Thyroid gland (tissue), 4 donors: ENCODE measurements around the gene DUOX2. TPM values are rescaled to one million over a fixed set of nuclear protein-coding genes. Genes with fewer than 3 reads are reported as not detected.

Experiments
- DNase-seq, 2 donors: peaks; one replicate each; pipeline ENCODE4 v3.0.0-alpha.2; 2019
- H3K27ac ChIP-seq, 3 donors: fragments of 200-600 bp; sonication (generic); 1 replicate in 2 of 3; 2 replicates in 1 of 3; pipeline ENCODE4 v1.5.1; 2016 to 2019; ENCODE audit warnings: mild to moderate bottlenecking in 1 of 3, moderate library complexity in 1 of 3
- H3K27me3 ChIP-seq: fragments of 200-600 bp; sonication (generic); one replicate; pipeline ENCODE4 v1.5.1; 2019
- H3K36me3 ChIP-seq, 2 donors: fragments of 200-600 bp; sonication (generic); one replicate each; pipeline ENCODE4 v1.5.1; 2016 to 2019
- H3K4me1 ChIP-seq, 2 donors: fragments of 200-600 bp; sonication (generic); one replicate each; pipeline ENCODE4 v1.5.1; 2017 to 2019
- H3K4me3 ChIP-seq, 3 donors: fragments of 200-600 bp; sonication (generic); replicated peaks in 1 of 3; 1 replicate in 2 of 3; 2 replicates in 1 of 3; pipeline ENCODE4 v1.5.1; 2016; ENCODE audit warnings: mild to moderate bottlenecking in 1 of 3
- H3K9me3 ChIP-seq: fragments of 200-600 bp; sonication (generic); one replicate; pipeline ENCODE4 v1.5.1; 2017
- POLR2A ChIP-seq, 2 donors: fragments of 450-650 bp; IDR thresholded peaks; one replicate each; pipeline ENCODE4 v1.6.1; 2017; ENCODE audit warnings: antibody characterized with exemption in 2 of 2, mild to moderate bottlenecking in 2 of 2, moderate library complexity in 1 of 2
- WGBS, 2 donors: methylation state at CpG; one replicate each; pipeline ENCODE4 v1.1.5; 2017; 5-methylcytosine and 5-hydroxymethylcytosine counted together
- intact Hi-C: fragments of 100-400 bp; cut with DNase I; formaldehyde crosslinking; loops from one replicate; pipeline ENCODE4 v1.15.1; 2023
- total RNA-seq, 4 donors: library from RNA; depleted of rRNA; stranded (reverse); fragments of >200 nt; gene quantifications; one replicate each; pipeline ENCODE4 v1.2.3, GENCODE V29; 2016
- TF ChIP-seq, protein P1 (sequence below), 6 experiments: fragments of 200-600 bp in 3 of 6; fragments of 450-650 bp in 3 of 6; sonication (generic) in 3 of 6; IDR thresholded peaks; one replicate each; pipeline ENCODE4 v1.5.1; 2016 to 2019; ENCODE audit warnings: antibody characterized with exemption in 6 of 6, mild to moderate bottlenecking in 2 of 6, inconsistent platforms in 1 of 6, moderate library complexity in 1 of 6

Gene DUOX2
- total RNA-seq, 4 donors from 2014 or later, result 44.5 to 238 (median 152) TPM

DNA sequence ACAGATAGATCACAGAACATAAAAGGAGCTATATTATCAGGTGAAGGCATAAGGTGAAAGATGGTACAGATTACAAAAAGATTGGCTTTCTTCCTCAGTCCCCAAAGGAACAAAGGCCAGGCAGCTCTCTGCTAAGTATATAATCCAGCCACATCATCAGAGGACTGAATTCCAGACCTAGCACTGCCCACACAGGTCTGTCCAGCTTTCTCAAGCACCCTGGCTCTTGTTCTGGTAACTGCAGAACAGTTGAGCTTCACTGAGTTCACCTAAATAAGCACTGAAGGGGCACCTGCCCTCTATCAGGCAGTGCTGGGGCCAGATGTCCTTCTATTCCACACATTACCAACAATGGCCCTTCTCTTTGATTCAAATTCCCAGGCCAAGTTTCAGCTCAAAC lies 9.4 kb upstream of the DUOX2 start:
- intact Hi-C loops, result no loop called here

GRCh38 chr15:45122719-45123118 lies 8.7 kb upstream of the DUOX2 start:
- WGBS, 2 donors, result 78 to 82% methylated on average over 7 of the region's 7 CpGs
- Histone ChIP-seq H3K4me1 (peaks cover 37 to 43% of the 10 kb centered on the region in 2 donors), H3K27me3 (no peaks in the 10 kb centered on the region), H3K27ac (peak overlapping the region; percentile 82 to 97 (median 94)), H3K36me3 (no peaks in the 10 kb centered on the region), H3K4me3 (no peak overlapping the region), H3K9me3 (no peaks in the 10 kb centered on the region)
- no peak for TF ChIP-seq POLR2A (IDR thresholded peaks at IDR 0.05)
- TF ChIP-seq, protein P1, sequence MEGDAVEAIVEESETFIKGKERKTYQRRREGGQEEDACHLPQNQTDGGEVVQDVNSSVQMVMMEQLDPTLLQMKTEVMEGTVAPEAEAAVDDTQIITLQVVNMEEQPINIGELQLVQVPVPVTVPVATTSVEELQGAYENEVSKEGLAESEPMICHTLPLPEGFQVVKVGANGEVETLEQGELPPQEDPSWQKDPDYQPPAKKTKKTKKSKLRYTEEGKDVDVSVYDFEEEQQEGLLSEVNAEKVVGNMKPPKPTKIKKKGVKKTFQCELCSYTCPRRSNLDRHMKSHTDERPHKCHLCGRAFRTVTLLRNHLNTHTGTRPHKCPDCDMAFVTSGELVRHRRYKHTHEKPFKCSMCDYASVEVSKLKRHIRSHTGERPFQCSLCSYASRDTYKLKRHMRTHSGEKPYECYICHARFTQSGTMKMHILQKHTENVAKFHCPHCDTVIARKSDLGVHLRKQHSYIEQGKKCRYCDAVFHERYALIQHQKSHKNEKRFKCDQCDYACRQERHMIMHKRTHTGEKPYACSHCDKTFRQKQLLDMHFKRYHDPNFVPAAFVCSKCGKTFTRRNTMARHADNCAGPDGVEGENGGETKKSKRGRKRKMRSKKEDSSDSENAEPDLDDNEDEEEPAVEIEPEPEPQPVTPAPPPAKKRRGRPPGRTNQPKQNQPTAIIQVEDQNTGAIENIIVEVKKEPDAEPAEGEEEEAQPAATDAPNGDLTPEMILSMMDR (IDR thresholded peaks at IDR 0.05), result no peak
- DNase-seq, result peak in 1 of 2 donors; percentile 33
- intact Hi-C loops, result no loop called here

More for the DNA sequence above, 9.4 kb upstream of the DUOX2 start:
- Histone ChIP-seq H3K36me3 (no peaks in the 10 kb centered on the region), H3K4me1 (peaks cover 41 to 47% of the 10 kb centered on the region in 2 donors), H3K9me3 (no peaks in the 10 kb centered on the region), H3K27me3 (no peaks in the 10 kb centered on the region), H3K27ac (peak overlapping the region; percentile 82 to 97 (median 94)), H3K4me3 (no peak overlapping the region)
- peak; percentile 95 for DNase-seq
- TF ChIP-seq POLR2A (IDR thresholded peaks at IDR 0.05), result peak in 1 of 2 donors; percentile 51
- TF ChIP-seq, protein P1 (IDR thresholded peaks at IDR 0.05), result peak in 2 of 6 experiments; percentile 25 to 26

DNA sequence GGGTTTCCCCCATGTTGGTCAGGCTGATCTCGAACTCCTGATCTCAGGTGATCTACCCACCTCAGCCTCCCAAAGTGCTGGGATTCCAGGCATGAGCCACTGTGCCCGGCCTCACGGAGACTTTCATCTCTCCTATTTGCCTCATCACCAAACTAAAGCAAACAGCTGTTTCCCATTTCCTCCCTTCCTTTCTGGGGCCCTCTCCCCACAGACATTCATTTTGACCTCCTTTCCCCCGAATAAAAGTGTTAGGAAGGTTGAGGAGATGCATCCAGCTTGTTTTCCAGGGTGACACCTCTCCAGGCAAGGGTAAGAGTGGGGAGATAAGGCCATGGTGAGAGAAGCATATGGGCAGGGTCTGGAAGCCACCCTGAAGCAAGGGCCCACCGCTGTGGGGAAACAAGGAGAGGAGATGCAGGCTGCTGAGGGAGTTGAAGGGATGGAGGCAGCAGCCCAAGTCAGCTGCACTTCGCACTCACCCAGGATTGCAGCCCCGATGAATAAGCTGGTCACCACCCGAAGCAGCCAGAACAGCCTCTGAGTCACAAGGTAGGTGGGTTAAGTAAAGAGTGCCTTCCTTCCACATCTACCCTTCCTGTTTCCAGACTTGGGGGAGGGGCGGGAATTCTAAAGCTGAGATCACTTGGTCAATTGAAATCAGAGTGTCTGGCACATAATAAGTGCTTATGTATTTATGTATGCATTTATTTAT lies 7.9 kb upstream of the DUOX2 start:
- Histone ChIP-seq H3K27me3 (no peaks in the 10 kb centered on the region), H3K27ac (peak overlapping the region; percentile 82 to 97 (median 94)), H3K4me3 (no peak overlapping the region), H3K9me3 (no peaks in the 10 kb centered on the region), H3K4me1 (peaks cover 37 to 51% of the 10 kb centered on the region in 2 donors), H3K36me3 (no peaks in the 10 kb centered on the region)
- peak; percentile 29 to 34 for DNase-seq
- TF ChIP-seq, protein P1 (IDR thresholded peaks at IDR 0.05), result no peak
- no peak for TF ChIP-seq POLR2A (IDR thresholded peaks at IDR 0.05)
- WGBS, 2 donors, result 74 to 80% methylated on average over 9 of the region's 9 CpGs
- intact Hi-C loops, result no loop called here

DNA sequence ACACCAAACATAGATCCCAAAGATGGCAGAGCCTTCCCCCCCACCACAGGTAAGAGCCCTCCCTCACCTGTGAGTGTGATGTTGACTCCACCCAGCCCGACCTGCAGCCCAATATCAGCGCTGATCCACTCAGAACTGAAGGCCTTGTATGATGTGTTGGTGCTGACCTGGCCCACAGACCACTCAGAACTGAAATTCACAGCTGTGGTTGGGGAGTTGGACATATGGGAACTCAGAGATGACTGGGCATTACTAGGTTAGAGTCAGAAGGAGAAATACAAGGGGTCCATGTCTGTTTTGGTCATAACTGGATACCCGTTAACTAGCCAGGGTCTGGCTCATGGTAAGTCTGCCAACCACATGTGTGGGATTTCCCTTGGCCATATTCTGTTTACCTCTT lies 7.0 kb upstream of the DUOX2 start:
- H3K27ac ChIP-seq, result peak overlapping the region in 2 of 3 donors; percentile 82 to 97
- no peaks in the 10 kb centered on the region for H3K36me3 ChIP-seq
- TF ChIP-seq POLR2A (IDR thresholded peaks at IDR 0.05), result no peak
- TF ChIP-seq, protein P1 (IDR thresholded peaks at IDR 0.05), result no peak
- no peak for DNase-seq
- no peaks in the 10 kb centered on the region for H3K9me3 ChIP-seq
- intact Hi-C loops, result no loop called here
- no peak overlapping the region for H3K4me3 ChIP-seq
- H3K4me1 ChIP-seq, result peaks cover 41 to 57% of the 10 kb centered on the region in 2 donors
- WGBS, 2 donors, result 97 to 99% methylated on average over 3 of the region's 3 CpGs
- no peaks in the 10 kb centered on the region for H3K27me3 ChIP-seq
